ENCODE measurements around the gene KLB. TPM values are rescaled to one million over a fixed set of nuclear protein-coding genes. Genes with fewer than 3 reads are reported as not detected.
A peak's percentile ranks its signal among the peaks of the same experiment; 100 is the strongest.
"Not testable (repeated sequence)": the region's sequence is repeated elsewhere in the genome, so short reads cannot be mapped to it uniquely, and the experiment has no call there.

Gene KLB
- polyA plus RNA-seq, 3 donors, result not detected

DNA sequence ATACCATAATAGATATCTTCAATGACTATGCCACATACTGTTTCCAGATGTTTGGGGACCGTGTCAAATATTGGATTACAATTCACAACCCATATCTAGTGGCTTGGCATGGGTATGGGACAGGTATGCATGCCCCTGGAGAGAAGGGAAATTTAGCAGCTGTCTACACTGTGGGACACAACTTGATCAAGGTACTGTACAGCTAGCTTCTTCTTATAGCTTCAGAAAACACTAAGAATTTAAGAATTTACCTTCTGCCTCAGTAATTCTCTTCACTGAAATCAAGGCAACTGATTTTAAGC, 805 bp downstream of the KLB start:
- no peak overlapping the region for H3K4me3 Mint-ChIP-seq
- no peaks in the 10 kb centered on the region for H3K36me3 Mint-ChIP-seq
- Histone ChIP-seq H3K9ac (ENCODE audit: insufficient read depth, low read length, poor library complexity, severe bottlenecking) (no peak overlapping the region), H3K9me3 (replicated peaks in 1 of 2; ENCODE audit: control insufficient read depth in 1 of 2, insufficient read depth in 1 of 2, low read length in 2 of 2) (no peaks in the 10 kb centered on the region), H3K27ac (ENCODE audit: low read depth in 1 of 2, low read length in 2 of 2) (no peak overlapping the region), H3K27me3 (ENCODE audit: control insufficient read depth in 2 of 2, insufficient read depth in 2 of 2, low read length in 2 of 2) (no peaks in the 10 kb centered on the region), H3K79me2 (ENCODE audit: insufficient read depth, low read length) (no peaks in the 10 kb centered on the region), H2AFZ (ENCODE audit: insufficient read depth, low read depth, low read length, poor library complexity, severe bottlenecking) (no peak overlapping the region), H3K36me3 (replicated peaks in 1 of 2; ENCODE audit: control insufficient read depth in 1 of 2, insufficient read depth in 2 of 2, low read length in 2 of 2) (no peaks in the 10 kb centered on the region), H3K4me3 (replicated peaks in 1 of 3; ENCODE audit: low read depth in 2 of 3, low read length in 3 of 3) (no peak overlapping the region), H4K20me1 (ENCODE audit: insufficient read depth, low read length) (no peaks in the 10 kb centered on the region), H3K4me2 (replicated peaks; ENCODE audit: extremely low read depth, low read length, poor library complexity, severe bottlenecking) (no peak overlapping the region), H3K4me1 (ENCODE audit: control insufficient read depth in 1 of 2, insufficient read depth in 2 of 2, low read length in 2 of 2) (no peaks in the 10 kb centered on the region)
- intact Hi-C loops (cut with micrococcal nuclease), result no loop called here
- TF ChIP-seq, protein P1, sequence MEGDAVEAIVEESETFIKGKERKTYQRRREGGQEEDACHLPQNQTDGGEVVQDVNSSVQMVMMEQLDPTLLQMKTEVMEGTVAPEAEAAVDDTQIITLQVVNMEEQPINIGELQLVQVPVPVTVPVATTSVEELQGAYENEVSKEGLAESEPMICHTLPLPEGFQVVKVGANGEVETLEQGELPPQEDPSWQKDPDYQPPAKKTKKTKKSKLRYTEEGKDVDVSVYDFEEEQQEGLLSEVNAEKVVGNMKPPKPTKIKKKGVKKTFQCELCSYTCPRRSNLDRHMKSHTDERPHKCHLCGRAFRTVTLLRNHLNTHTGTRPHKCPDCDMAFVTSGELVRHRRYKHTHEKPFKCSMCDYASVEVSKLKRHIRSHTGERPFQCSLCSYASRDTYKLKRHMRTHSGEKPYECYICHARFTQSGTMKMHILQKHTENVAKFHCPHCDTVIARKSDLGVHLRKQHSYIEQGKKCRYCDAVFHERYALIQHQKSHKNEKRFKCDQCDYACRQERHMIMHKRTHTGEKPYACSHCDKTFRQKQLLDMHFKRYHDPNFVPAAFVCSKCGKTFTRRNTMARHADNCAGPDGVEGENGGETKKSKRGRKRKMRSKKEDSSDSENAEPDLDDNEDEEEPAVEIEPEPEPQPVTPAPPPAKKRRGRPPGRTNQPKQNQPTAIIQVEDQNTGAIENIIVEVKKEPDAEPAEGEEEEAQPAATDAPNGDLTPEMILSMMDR (IDR thresholded peaks at IDR 0.05), result no peak
- no peak overlapping the region for H3K27ac Mint-ChIP-seq
- H3K9me3 Mint-ChIP-seq, result no peaks in the 10 kb centered on the region
- H3K27me3 Mint-ChIP-seq (ENCODE audit: low read depth in 3 of 3), result peaks cover 1 to 3% (median 2%) of the 10 kb centered on the region in 3 donors
- no peaks in the 10 kb centered on the region for H3K4me1 Mint-ChIP-seq
- no CpG with 5 or more reads among the region's 1 CpG for WGBS (ENCODE audit: insufficient coverage)
- no peak for DNase-seq

DNA sequence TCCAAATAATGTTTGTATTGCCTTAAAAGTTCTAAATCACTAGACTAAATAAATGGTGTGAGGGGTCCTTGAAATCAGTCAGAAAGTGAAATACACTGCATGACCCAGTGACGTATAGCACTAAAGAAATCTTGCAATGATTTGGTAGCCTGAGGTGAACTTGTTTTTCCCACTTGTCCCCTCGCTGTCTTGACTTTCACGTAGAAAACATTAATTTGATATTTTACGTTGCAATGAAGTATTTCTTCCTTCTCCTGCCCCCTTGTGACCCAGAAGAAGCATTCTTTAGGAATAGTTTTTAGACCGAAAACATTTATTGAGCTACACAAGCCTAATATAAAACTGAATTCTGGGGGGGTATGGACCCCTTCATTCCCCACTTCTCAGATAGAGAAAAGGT, 3.7 kb downstream of the KLB start:
- intact Hi-C loops (cut with micrococcal nuclease), result no loop called here
- H3K4me3 Mint-ChIP-seq, result no peak overlapping the region

DNA sequence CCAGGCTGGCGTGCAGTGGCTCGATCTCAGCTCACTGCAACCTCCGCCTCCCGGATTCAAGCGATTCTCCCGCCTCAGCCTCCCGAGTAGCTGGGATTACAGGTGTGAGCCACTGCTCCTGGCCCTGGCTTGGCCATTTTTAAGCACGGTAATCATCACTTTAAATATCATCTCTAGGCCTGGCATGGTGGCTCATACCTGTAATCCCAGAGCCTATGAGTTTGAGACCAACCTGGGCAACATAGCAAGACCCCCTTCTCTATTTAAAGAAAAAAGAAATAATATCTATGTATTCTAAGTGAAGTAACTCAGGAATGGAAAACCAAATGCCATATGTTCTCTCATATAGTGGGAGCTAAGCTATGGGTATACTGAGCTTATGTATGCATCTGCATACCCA, 4.8 kb downstream of the KLB start:
- H3K4me1 Mint-ChIP-seq; H3K9me3 Mint-ChIP-seq; H3K79me2 ChIP-seq (ENCODE audit: insufficient read depth, low read length); H3K9ac ChIP-seq (ENCODE audit: insufficient read depth, low read length, poor library complexity, severe bottlenecking); H4K20me1 ChIP-seq (ENCODE audit: insufficient read depth, low read length); H2AFZ ChIP-seq (ENCODE audit: insufficient read depth, low read depth, low read length, poor library complexity, severe bottlenecking); H3K4me3 Mint-ChIP-seq; DNase-seq; H3K36me3 ChIP-seq (replicated peaks in 1 of 2; ENCODE audit: control insufficient read depth in 1 of 2, insufficient read depth in 2 of 2, low read length in 2 of 2); H3K4me3 ChIP-seq (replicated peaks in 1 of 3; ENCODE audit: low read depth in 2 of 3, low read length in 3 of 3); H3K36me3 Mint-ChIP-seq; H3K27ac ChIP-seq (ENCODE audit: low read depth in 1 of 2, low read length in 2 of 2); intact Hi-C loops (cut with micrococcal nuclease); H3K9me3 ChIP-seq (replicated peaks in 1 of 2; ENCODE audit: control insufficient read depth in 1 of 2, insufficient read depth in 1 of 2, low read length in 2 of 2); H3K4me2 ChIP-seq (replicated peaks; ENCODE audit: extremely low read depth, low read length, poor library complexity, severe bottlenecking); H3K27me3 ChIP-seq (ENCODE audit: control insufficient read depth in 2 of 2, insufficient read depth in 2 of 2, low read length in 2 of 2); H3K27ac Mint-ChIP-seq; H3K27me3 Mint-ChIP-seq (ENCODE audit: low read depth in 3 of 3); H3K4me1 ChIP-seq (ENCODE audit: control insufficient read depth in 1 of 2, insufficient read depth in 2 of 2, low read length in 2 of 2): not testable (repeated sequence)
- WGBS (ENCODE audit: insufficient coverage), result 97% methylated on average over 7 of the region's 8 CpGs

More for the DNA sequence above, 3.7 kb downstream of the KLB start:
- Histone ChIP-seq H2AFZ (ENCODE audit: insufficient read depth, low read depth, low read length, poor library complexity, severe bottlenecking) (peak overlapping the region; percentile 24), H3K79me2 (ENCODE audit: insufficient read depth, low read length) (no peaks in the 10 kb centered on the region), H3K36me3 (replicated peaks in 1 of 2; ENCODE audit: control insufficient read depth in 1 of 2, insufficient read depth in 2 of 2, low read length in 2 of 2) (no peaks in the 10 kb centered on the region), H3K4me1 (ENCODE audit: control insufficient read depth in 1 of 2, insufficient read depth in 2 of 2, low read length in 2 of 2) (no peaks in the 10 kb centered on the region), H4K20me1 (ENCODE audit: insufficient read depth, low read length) (no peaks in the 10 kb centered on the region), H3K9ac (ENCODE audit: insufficient read depth, low read length, poor library complexity, severe bottlenecking) (no peak overlapping the region), H3K9me3 (replicated peaks in 1 of 2; ENCODE audit: control insufficient read depth in 1 of 2, insufficient read depth in 1 of 2, low read length in 2 of 2) (no peaks in the 10 kb centered on the region), H3K4me3 (replicated peaks in 1 of 3; ENCODE audit: low read depth in 2 of 3, low read length in 3 of 3) (no peak overlapping the region), H3K27me3 (ENCODE audit: control insufficient read depth in 2 of 2, insufficient read depth in 2 of 2, low read length in 2 of 2) (no peaks in the 10 kb centered on the region), H3K27ac (ENCODE audit: low read depth in 1 of 2, low read length in 2 of 2) (no peak overlapping the region), H3K4me2 (replicated peaks; ENCODE audit: extremely low read depth, low read length, poor library complexity, severe bottlenecking) (no peak overlapping the region)
- H3K27ac Mint-ChIP-seq, result no peak overlapping the region
- H3K27me3 Mint-ChIP-seq (ENCODE audit: low read depth in 3 of 3), result peaks cover 1 to 3% (median 2%) of the 10 kb centered on the region in 3 donors
- no peaks in the 10 kb centered on the region for H3K9me3 Mint-ChIP-seq
- WGBS (ENCODE audit: insufficient coverage), result no CpG with 5 or more reads among the region's 5 CpGs
- no peaks in the 10 kb centered on the region for H3K4me1 Mint-ChIP-seq
- H3K36me3 Mint-ChIP-seq, result no peaks in the 10 kb centered on the region
- TF ChIP-seq, protein P1 (IDR thresholded peaks at IDR 0.05), result no peak
- no peak for DNase-seq
